Measurements from ENCODE around the gene ZKSCAN1.

Gene ZKSCAN1

DNA sequence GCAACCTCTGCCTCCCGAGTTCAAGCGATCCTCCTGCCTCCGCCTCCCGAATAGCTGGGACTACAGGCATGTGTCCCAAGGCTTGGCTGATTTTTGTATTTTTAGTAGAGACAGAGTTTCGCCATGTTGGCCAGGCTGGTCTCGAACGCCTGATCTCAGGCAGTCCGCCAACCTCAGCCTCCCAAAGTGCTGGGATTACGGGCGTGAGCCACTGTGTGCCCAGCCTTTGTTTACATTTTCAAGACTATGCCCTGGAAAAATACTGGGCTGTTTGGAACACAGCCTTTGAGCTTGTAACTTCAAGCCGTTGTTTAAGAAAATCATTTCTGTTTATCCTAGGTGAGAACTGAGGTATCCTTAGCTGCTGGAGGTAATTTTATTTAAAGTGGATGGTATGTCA, 1.9 kb downstream of the ZKSCAN1 start:
- no peak for DNase-seq (ENCODE audit: low read depth)
- TF ChIP-seq, protein P1, sequence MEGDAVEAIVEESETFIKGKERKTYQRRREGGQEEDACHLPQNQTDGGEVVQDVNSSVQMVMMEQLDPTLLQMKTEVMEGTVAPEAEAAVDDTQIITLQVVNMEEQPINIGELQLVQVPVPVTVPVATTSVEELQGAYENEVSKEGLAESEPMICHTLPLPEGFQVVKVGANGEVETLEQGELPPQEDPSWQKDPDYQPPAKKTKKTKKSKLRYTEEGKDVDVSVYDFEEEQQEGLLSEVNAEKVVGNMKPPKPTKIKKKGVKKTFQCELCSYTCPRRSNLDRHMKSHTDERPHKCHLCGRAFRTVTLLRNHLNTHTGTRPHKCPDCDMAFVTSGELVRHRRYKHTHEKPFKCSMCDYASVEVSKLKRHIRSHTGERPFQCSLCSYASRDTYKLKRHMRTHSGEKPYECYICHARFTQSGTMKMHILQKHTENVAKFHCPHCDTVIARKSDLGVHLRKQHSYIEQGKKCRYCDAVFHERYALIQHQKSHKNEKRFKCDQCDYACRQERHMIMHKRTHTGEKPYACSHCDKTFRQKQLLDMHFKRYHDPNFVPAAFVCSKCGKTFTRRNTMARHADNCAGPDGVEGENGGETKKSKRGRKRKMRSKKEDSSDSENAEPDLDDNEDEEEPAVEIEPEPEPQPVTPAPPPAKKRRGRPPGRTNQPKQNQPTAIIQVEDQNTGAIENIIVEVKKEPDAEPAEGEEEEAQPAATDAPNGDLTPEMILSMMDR (conservative IDR thresholded peaks at IDR 0.05; ENCODE audit: low read depth, low read length) = no peak
- H3K4me3 ChIP-seq (ENCODE audit: low read length) = no peak overlapping the region

DNA sequence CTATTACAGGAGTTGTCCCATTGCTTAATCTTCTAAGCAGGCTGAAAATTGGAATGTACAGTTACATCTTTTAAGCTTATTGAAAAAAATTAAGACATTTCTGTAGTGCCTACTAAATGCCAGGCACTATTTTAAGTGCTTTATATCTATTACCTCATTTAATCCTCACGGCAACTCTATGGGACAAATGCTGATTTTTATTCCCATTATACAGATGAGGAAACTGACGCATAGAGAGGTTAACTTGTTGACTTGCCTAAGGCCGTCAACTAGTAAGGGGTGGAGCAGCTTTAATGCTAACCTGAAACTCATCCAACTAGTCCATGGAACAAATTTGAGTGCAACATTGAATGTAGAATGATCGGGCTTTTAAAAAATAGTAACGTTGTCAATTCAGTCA, 2.5 kb downstream of the ZKSCAN1 start:
- no peak for DNase-seq (ENCODE audit: low read depth)
- TF ChIP-seq, protein P1 (conservative IDR thresholded peaks at IDR 0.05; ENCODE audit: low read depth, low read length) = no peak
- no peak overlapping the region for H3K4me3 ChIP-seq (ENCODE audit: low read length)

DNA sequence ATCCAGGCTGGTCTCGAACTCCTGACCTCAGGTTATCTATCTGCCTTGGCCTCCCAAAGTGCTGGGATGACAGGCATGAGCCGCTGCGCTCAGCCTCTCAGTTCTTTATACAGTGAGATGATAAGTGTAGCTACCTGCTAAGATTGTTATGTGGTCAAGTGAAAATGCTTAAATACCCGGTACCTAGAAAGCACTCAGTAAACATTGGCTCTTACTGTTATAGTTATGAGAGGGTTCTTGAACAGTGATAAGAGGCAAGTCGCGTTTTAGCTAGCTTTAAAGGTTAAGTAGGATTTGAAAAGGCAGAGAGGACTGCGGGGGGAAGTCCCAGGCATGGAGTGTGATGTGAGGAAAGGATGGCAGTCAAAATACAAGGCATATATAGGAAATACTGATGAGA, 4.5 kb downstream of the ZKSCAN1 start:
- no peak overlapping the region for H3K4me3 ChIP-seq (ENCODE audit: low read length)
- TF ChIP-seq, protein P1 (conservative IDR thresholded peaks at IDR 0.05; ENCODE audit: low read depth, low read length) = no peak
- DNase-seq (ENCODE audit: low read depth) = no peak

DNA sequence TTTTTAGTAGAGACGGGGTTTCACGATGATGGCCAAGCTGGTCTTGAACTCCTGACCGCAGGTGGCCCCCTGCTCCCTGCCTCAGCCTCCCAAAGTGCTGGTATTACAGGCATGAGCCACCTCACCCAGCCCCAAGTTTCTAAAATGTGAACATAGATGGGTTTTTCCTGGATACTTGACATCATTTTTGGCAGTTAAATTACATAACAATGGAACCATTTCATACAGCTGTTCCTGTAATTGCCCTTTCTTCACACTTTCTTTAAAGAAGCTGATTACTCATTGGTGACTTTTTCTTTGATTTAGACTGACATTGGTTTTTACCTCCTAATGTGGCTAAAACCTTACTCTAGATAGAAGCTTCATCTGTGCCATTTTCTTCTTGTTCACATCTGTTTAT, 5.9 kb downstream of the ZKSCAN1 start:
- TF ChIP-seq, protein P1 (conservative IDR thresholded peaks at IDR 0.05; ENCODE audit: low read depth, low read length) = no peak
- H3K4me3 ChIP-seq (ENCODE audit: low read length) = no peak overlapping the region
- no peak for DNase-seq (ENCODE audit: low read depth)

DNA sequence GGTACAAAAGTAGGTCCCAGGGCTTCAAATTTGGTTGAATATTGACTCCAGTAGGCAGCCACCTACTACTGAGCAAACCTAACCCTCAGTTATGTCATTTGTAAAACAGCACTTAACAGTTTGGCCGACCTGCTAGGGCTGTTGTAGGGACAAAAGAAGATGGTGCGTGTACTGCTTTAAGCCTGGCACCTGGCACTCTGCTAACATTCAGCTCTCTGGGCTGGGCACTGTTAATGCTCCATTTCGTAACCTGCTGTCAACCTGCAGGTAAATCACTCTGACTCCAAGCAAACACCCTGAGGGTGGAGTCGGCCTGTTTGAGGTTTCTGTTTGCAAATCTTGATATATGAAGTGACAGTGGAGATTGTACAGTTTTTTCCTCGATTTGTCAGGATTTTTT, 7.2 kb downstream of the ZKSCAN1 start:
- TF ChIP-seq, protein P1 (conservative IDR thresholded peaks at IDR 0.05; ENCODE audit: low read depth, low read length) = no peak

DNA sequence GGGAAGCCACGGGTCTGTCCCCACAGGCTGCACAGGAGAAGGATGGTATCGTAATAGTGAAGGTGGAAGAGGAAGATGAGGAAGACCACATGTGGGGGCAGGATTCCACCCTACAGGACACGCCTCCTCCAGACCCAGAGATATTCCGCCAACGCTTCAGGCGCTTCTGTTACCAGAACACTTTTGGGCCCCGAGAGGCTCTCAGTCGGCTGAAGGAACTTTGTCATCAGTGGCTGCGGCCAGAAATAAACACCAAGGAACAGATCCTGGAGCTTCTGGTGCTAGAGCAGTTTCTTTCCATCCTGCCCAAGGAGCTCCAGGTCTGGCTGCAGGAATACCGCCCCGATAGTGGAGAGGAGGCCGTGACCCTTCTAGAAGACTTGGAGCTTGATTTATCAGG, 8.1 kb downstream of the ZKSCAN1 start:
- TF ChIP-seq, protein P1 (conservative IDR thresholded peaks at IDR 0.05; ENCODE audit: low read depth, low read length) = no peak
- no peak for DNase-seq (ENCODE audit: low read depth)
- no peak overlapping the region for H3K4me3 ChIP-seq (ENCODE audit: low read length)

More for the DNA sequence above, 7.2 kb downstream of the ZKSCAN1 start:
- no peak overlapping the region for H3K4me3 ChIP-seq (ENCODE audit: low read length)
- no peak for DNase-seq (ENCODE audit: low read depth)

DNA sequence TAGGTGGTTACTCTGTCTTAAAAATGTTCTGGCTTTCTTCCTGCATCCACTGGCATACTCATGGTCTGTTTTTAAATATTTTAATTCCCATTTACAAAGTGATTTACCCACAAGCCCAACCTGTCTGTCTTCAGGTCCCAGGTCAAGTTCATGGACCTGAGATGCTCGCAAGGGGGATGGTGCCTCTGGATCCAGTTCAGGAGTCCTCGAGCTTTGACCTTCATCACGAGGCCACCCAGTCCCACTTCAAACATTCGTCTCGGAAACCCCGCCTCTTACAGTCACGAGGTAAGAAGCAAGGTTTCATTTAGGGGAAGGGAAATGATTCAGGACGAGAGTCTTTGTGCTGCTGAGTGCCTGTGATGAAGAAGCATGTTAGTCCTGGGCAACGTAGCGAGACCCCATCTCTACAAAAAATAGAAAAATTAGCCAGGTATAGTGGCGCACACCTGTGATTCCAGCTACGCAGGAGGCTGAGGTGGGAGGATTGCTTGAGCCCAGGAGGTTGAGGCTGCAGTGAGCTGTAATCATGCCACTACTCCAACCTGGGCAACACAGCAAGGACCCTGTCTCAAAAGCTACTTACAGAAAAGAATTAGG, 8.7 kb downstream of the ZKSCAN1 start:
- TF ChIP-seq, protein P1 (conservative IDR thresholded peaks at IDR 0.05; ENCODE audit: low read depth, low read length) = no peak
- no peak for DNase-seq (ENCODE audit: low read depth)
- H3K4me3 ChIP-seq (ENCODE audit: low read length) = no peak overlapping the region
